Measurements from ENCODE around the gene PIRT. TPM values are rescaled to one million over a fixed set of nuclear protein-coding genes. Genes with fewer than 3 reads are reported as not detected.

Gene PIRT
- total and polyA plus RNA-seq, 2 of the 8 experiments (the other 6 are each of a cell fraction or from before 2014, with no cell fraction given), result 0.03 TPM; not detected in 1

- TF ChIP-seq CTCF (IDR thresholded peaks at IDR 0.05; ENCODE audit: control extremely low read depth in 1 of 3, insufficient read depth in 1 of 3, low read depth in 1 of 3, low read length in 3 of 3) (no peak), ASH2L (IDR thresholded peaks at IDR 0.05; ENCODE audit: low read length) (no peak), EP300 (IDR thresholded peaks at IDR 0.05; ENCODE audit: borderline replicate concordance in 1 of 2, low read depth in 2 of 2, low read length in 2 of 2) (no peak), BCL11A (IDR thresholded peaks at IDR 0.05; ENCODE audit: low read depth in 2 of 2, low read length in 2 of 2) (no peak), EZH2 (IDR thresholded peaks at IDR 0.05; ENCODE audit: low read depth, low read length, severe bottlenecking) (no peak), SUZ12 (IDR thresholded peaks at IDR 0.05; ENCODE audit: low read length) (no peak)
- TF ChIP-seq, protein P1, sequence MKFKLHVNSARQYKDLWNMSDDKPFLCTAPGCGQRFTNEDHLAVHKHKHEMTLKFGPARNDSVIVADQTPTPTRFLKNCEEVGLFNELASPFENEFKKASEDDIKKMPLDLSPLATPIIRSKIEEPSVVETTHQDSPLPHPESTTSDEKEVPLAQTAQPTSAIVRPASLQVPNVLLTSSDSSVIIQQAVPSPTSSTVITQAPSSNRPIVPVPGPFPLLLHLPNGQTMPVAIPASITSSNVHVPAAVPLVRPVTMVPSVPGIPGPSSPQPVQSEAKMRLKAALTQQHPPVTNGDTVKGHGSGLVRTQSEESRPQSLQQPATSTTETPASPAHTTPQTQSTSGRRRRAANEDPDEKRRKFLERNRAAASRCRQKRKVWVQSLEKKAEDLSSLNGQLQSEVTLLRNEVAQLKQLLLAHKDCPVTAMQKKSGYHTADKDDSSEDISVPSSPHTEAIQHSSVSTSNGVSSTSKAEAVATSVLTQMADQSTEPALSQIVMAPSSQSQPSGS (IDR thresholded peaks at IDR 0.05; ENCODE audit: low read length), result no peak
Measured at GRCh38 chr17:10831696-10832095, 6.2 kb downstream of the PIRT start (continued).

Data from H1 (cell line).